NK-92 (cell line): ENCODE data around the gene SPRED1.

Experiments used
- DNase-seq: peaks from one replicate; lab custom pipeline; 2025; ENCODE audit not compliant: unreplicated experiment; lab: John Stamatoyannopoulos, UW

Gene SPRED1

GRCh38 chr15:38344351-38344750 lies 91.7 kb downstream of the SPRED1 start:
- no peak for DNase-seq

- no peak for DNase-seq
Observed at GRCh38 chr15:38349251-38349650, 96.6 kb downstream of the SPRED1 start.

GRCh38 chr15:38351466-38351865 lies 98.8 kb downstream of the SPRED1 start:
- no peak for DNase-seq

GRCh38 chr15:38354315-38354929 lies 101.8 kb downstream of the SPRED1 start:
- no peak for DNase-seq

GRCh38 chr15:38362355-38362754 lies 109.7 kb downstream of the SPRED1 start:
- DNase-seq: no peak

GRCh38 chr15:38367476-38367875 lies 114.8 kb downstream of the SPRED1 start:
- DNase-seq: no peak

GRCh38 chr15:38369936-38370478 lies 117.4 kb downstream of the SPRED1 start:
- no peak for DNase-seq

GRCh38 chr15:38373016-38373415 lies 120.4 kb downstream of the SPRED1 start:
- DNase-seq: no peak

GRCh38 chr15:38374029-38374428 lies 121.4 kb downstream of the SPRED1 start:
- DNase-seq: no peak

- DNase-seq: no peak
Observed at GRCh38 chr15:38374556-38374955, 121.9 kb downstream of the SPRED1 start.

GRCh38 chr15:38376081-38376480 lies 123.4 kb downstream of the SPRED1 start:
- no peak for DNase-seq

GRCh38 chr15:38377636-38378035 lies 125.0 kb downstream of the SPRED1 start:
- DNase-seq: no peak

- no peak for DNase-seq
Observed at GRCh38 chr15:38378161-38378560, 125.5 kb downstream of the SPRED1 start.

GRCh38 chr15:38389924-38390542 lies 137.4 kb downstream of the SPRED1 start:
- peak; percentile 25 for DNase-seq

GRCh38 chr15:38391191-38391590 lies 138.6 kb downstream of the SPRED1 start:
- no peak for DNase-seq

GRCh38 chr15:38398134-38398533 lies 145.5 kb downstream of the SPRED1 start:
- no peak for DNase-seq

GRCh38 chr15:38401106-38401505 lies 148.5 kb downstream of the SPRED1 start:
- no peak for DNase-seq

- DNase-seq: no peak
Observed at GRCh38 chr15:38401701-38402100, 149.1 kb downstream of the SPRED1 start.

GRCh38 chr15:38406436-38406835 lies 153.8 kb downstream of the SPRED1 start:
- no peak for DNase-seq
